ENCODE data around the gene ZBTB38. TPM values are rescaled to one million over a fixed set of nuclear protein-coding genes. Genes with fewer than 3 reads are reported as not detected.

ZBTB38 gene
- total RNA-seq, 4 donors from 2014 or later: 121 to 171 (median 150) TPM

DNA sequence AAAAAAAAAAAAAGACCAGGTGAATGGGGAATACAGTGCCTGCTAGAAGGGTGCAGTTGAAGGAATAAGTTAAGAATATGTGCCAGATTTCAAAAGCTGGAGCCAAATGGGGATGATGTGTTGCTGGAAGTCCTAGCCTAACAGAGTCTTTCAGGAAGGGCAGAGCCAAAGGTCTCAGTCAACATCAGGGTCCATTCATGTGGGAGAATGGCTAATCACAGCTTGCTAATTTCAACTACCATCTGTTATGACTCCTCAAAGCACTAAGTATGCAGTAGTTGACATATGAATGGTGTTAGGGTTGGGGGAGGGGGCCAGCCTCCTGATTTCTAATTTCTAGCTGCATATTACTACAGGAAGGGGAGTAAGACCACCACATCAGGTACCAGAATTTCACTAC is 4.4 kb downstream of the ZBTB38 start:
- DNase-seq (ENCODE audit: low spot score in 2 of 2): no peak
- H3K27ac ChIP-seq: no peak overlapping the region
- H3K9me3 ChIP-seq: no peaks in the 10 kb centered on the region
- H3K27me3 ChIP-seq: no peaks in the 10 kb centered on the region
- H3K36me3 ChIP-seq: peaks cover 0 to 35% (median 0%) of the 10 kb centered on the region in 3 donors
- no peak overlapping the region for H3K4me3 ChIP-seq
- H3K4me1 ChIP-seq: peaks cover 0 to 41% (median 9%) of the 10 kb centered on the region in 4 donors
- TF ChIP-seq POLR2A (IDR thresholded peaks at IDR 0.05): no peak
- TF ChIP-seq, protein P1, sequence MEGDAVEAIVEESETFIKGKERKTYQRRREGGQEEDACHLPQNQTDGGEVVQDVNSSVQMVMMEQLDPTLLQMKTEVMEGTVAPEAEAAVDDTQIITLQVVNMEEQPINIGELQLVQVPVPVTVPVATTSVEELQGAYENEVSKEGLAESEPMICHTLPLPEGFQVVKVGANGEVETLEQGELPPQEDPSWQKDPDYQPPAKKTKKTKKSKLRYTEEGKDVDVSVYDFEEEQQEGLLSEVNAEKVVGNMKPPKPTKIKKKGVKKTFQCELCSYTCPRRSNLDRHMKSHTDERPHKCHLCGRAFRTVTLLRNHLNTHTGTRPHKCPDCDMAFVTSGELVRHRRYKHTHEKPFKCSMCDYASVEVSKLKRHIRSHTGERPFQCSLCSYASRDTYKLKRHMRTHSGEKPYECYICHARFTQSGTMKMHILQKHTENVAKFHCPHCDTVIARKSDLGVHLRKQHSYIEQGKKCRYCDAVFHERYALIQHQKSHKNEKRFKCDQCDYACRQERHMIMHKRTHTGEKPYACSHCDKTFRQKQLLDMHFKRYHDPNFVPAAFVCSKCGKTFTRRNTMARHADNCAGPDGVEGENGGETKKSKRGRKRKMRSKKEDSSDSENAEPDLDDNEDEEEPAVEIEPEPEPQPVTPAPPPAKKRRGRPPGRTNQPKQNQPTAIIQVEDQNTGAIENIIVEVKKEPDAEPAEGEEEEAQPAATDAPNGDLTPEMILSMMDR (IDR thresholded peaks at IDR 0.05): no peak
- TF ChIP-seq EP300 (IDR thresholded peaks at IDR 0.05): no peak

DNA sequence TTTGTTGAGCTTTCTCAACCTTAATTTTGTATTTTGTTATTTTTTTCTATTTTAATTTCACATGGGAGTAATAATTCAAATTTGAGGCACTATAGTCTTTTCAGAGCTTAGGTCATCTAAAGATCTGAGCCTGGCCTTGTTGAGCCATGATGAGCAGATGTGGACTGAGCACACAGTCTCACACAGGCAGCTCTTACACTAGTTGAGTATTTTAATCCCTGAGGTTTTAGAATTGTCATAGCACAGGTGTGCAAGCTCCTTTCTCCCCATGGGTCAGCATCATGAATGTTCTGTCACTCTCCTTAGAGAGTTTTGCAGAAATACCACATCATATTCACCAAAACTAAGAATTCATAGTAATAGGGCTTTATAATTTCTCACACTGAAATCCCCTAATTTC is 4.9 kb downstream of the ZBTB38 start:
- H3K4me3 ChIP-seq: no peak overlapping the region
- no peak for DNase-seq (ENCODE audit: low spot score in 2 of 2)
- no peaks in the 10 kb centered on the region for H3K9me3 ChIP-seq
- no peak overlapping the region for H3K27ac ChIP-seq
- TF ChIP-seq EP300 (IDR thresholded peaks at IDR 0.05): no peak
- TF ChIP-seq POLR2A (IDR thresholded peaks at IDR 0.05): no peak
- TF ChIP-seq, protein P1 (IDR thresholded peaks at IDR 0.05): no peak
- H3K27me3 ChIP-seq: no peaks in the 10 kb centered on the region
- H3K4me1 ChIP-seq: peaks cover 0 to 36% (median 5%) of the 10 kb centered on the region in 4 donors
- peaks cover 0 to 38% (median 0%) of the 10 kb centered on the region in 3 donors for H3K36me3 ChIP-seq

DNA sequence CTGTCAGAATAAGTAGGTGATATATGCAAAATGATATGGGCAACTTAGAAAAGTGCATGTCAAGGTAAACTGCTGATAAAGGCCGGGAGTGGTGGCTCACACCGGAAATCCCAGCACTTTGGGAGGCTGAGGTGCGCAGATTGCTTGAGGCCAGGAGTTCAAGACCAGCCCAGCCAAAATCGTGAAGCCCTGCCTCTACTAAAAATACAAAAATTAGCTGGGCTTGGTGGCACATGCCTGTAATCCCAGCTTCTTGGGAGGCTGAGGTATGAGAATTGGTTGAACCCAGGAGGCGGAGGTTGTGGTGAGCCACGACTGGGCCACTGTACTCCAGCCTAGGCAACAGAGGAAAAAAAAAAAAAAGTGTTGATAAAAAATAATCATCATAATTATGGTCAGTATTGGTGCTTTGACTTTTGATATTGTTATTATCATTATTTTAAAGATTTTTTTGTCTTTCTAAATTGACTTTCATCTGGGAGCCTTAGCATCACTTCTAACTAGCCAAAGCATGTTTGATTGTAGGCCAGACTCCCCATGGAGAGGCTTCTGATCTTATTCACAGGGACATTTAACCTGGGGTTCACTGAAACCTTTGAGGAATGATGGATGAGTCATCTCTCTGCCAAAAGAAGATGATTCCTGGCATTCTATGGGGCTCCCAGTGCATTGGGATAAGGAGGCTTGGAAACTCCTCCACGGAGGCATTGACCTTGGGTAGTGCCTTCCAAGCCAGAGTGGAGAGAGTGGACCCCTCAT is 5.6 kb downstream of the ZBTB38 start:
- TF ChIP-seq, protein P1 (IDR thresholded peaks at IDR 0.05): no peak
- TF ChIP-seq EP300 (IDR thresholded peaks at IDR 0.05) (no peak), POLR2A (IDR thresholded peaks at IDR 0.05) (no peak)
- Histone ChIP-seq H3K36me3 (peaks cover 0 to 43% (median 0%) of the 10 kb centered on the region in 3 donors), H3K27ac (no peak overlapping the region), H3K27me3 (no peaks in the 10 kb centered on the region), H3K4me3 (no peak overlapping the region), H3K9me3 (no peaks in the 10 kb centered on the region), H3K4me1 (peaks cover 0 to 36% (median 6%) of the 10 kb centered on the region in 4 donors)
- 84 to 86% methylated on average over 7 of the region's 7 CpGs for WGBS, 2 donors
- no peak for DNase-seq (ENCODE audit: low spot score in 2 of 2)

DNA sequence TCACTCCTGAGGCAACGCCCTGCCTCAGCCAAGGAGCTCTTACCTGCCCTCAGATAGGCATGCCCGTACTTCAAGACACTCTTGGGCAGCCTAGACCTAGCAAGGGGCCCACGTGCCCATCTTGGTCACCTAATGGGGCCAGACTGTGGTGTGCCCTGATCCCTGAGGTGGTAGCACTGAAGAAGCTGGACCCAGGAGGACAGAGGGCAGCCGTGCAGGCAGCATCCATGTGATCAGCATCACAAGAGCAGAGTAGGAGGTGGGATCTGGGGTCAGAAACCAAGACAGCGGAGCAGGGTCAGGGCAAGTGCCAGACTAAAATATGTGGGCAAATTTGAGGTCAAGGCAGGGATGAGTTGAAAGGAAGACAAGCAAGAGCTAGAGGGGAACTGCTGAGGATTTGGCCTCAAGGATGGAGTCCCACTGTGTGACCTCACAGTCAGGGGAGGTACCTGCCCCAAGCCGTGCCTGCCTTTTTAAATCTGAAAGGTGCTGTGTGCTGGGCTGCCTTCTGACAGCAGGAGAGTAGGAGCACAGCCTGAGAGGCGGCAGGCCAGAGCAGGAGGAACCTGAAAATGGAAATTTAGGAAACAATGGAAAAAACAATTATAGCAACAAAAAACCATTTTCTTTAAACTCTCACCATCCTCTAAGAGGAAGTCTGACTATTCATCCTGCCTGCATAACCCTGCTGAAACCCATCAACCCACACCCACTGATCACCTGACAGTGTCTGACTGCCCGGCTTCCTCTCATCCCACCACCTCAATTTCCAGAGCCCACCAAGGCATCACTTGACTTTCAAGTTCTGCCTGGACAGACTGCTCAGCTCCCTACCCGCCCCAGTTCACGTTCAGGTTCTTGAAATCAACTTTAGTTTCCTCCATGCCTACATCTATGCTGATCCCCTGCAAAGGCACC is 7.3 kb downstream of the ZBTB38 start:
- TF ChIP-seq POLR2A (IDR thresholded peaks at IDR 0.05) (no peak), EP300 (IDR thresholded peaks at IDR 0.05) (no peak)
- Histone ChIP-seq H3K9me3 (no peaks in the 10 kb centered on the region), H3K4me3 (no peak overlapping the region), H3K4me1 (peaks cover 0 to 20% (median 8%) of the 10 kb centered on the region in 4 donors), H3K27me3 (no peaks in the 10 kb centered on the region), H3K27ac (no peak overlapping the region), H3K36me3 (peaks cover 0 to 50% (median 0%) of the 10 kb centered on the region in 3 donors)
- no peak for DNase-seq (ENCODE audit: low spot score in 2 of 2)
- WGBS, 2 donors: 86 to 91% methylated on average over 9 of the region's 10 CpGs

DNA sequence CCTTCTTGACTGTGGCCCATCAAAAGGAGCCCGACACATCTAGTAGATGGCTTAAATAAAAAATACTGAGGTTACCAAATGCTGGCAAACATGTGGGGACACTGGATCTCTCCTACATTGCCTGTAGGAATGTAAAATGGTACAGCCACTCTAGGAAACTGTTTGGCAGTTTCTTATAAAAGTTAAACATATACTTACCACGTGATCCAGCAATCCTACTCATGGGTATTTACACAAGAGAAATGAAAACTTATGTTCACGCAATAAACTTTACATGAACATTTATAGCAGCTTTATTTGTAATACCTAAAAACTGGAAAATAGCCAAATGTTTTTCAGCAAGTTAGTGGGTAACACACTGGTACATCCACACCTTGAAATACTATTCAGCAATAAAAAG is 9.1 kb downstream of the ZBTB38 start:
- Histone ChIP-seq H3K4me1 (peaks cover 0 to 14% (median 3%) of the 10 kb centered on the region in 4 donors), H3K4me3 (no peak overlapping the region), H3K27me3 (no peaks in the 10 kb centered on the region), H3K27ac (no peak overlapping the region), H3K36me3 (peaks cover 0 to 58% (median 0%) of the 10 kb centered on the region in 3 donors), H3K9me3 (no peaks in the 10 kb centered on the region)
- no peak for DNase-seq (ENCODE audit: low spot score in 2 of 2)
- TF ChIP-seq POLR2A (IDR thresholded peaks at IDR 0.05): no peak
- TF ChIP-seq EP300 (IDR thresholded peaks at IDR 0.05): no peak
- TF ChIP-seq, protein P1 (IDR thresholded peaks at IDR 0.05): no peak
- 87 to 99% methylated on average over 3 of the region's 3 CpGs for WGBS, 2 donors

Measured in tibial nerve (tissue), 4 donors.